Dermis microvascular lymphatic vessel endothelial cell (primary cell): ENCODE data around the gene FAM228A. TPM values are rescaled to one million over a fixed set of nuclear protein-coding genes. Genes with fewer than 3 reads are reported as not detected.

Experiments
- DNase-seq, 2 donors: peaks; one replicate each; pipeline versions ENCODE4 v3.0.0 to v3.0.0-alpha.2; 2010; ENCODE audit warnings: low read depth in 2 of 2
- total RNA-seq: library from RNA; depleted of rRNA; stranded (reverse); fragments of >200 nt; gene quantifications from 2 replicates; pipeline ENCODE4 v1.2.1, GENCODE V29; 2014

FAM228A gene
- total RNA-seq, 1 donor from 2014 or later: 0.13 TPM

- DNase-seq: no peak
These were observed 50.8 kb downstream of the FAM228A start for GRCh38 chr2:24225499-24226242.

- DNase-seq: peak; percentile 9 to 45
These were observed 53.6 kb downstream of the FAM228A start for GRCh38 chr2:24228470-24228869.

GRCh38 chr2:24231461-24231881, 56.6 kb downstream of the FAM228A start:
- DNase-seq: no peak

- no peak for DNase-seq
These were observed 58.5 kb downstream of the FAM228A start for GRCh38 chr2:24233321-24233720.

GRCh38 chr2:24237313-24237712, 62.5 kb downstream of the FAM228A start:
- DNase-seq: no peak

- peak in 1 of 2 donors; percentile 31 for DNase-seq
These were observed 63.3 kb downstream of the FAM228A start for GRCh38 chr2:24238158-24238557.

- no peak for DNase-seq
These were observed 64.7 kb downstream of the FAM228A start for GRCh38 chr2:24239553-24239952.

Other genes starting within 250 kb of the FAM228A start
- gene ATAD2B, start 247.9 kb upstream of the FAM228A start, total RNA-seq: 9.2 and 10.5 TPM in 2 replicates
- gene UBXN2A, start 234.6 kb upstream of the FAM228A start, total RNA-seq: 8.3 and 8.5 TPM in 2 replicates
- under 0.01 and 0.26 TPM in 2 replicates for gene MFSD2B, start 165.0 kb upstream of the FAM228A start, total RNA-seq
- gene WDCP, start 127.7 kb upstream of the FAM228A start, total RNA-seq: 8.2 and 8.7 TPM in 2 replicates
- 7.7 and 8.0 TPM in 2 replicates for gene FKBP1B, start 125.3 kb upstream of the FAM228A start, total RNA-seq
- gene SF3B6, start 98.7 kb upstream of the FAM228A start, total RNA-seq: 106 and 139 TPM in 2 replicates
- 42.1 and 55.3 TPM in 2 replicates for gene TP53I3, start 90.2 kb upstream of the FAM228A start, total RNA-seq
- 0.26 and 0.51 TPM in 2 replicates for gene PFN4, start 51.7 kb upstream of the FAM228A start, total RNA-seq
- 3.0 and 3.8 TPM in 2 replicates for gene FAM228B, start 51.6 kb upstream of the FAM228A start, total RNA-seq
- 32.0 and 42.5 TPM in 2 replicates for gene ITSN2, start 185.5 kb downstream of the FAM228A start, total RNA-seq